Activated CD8-positive, alpha-beta memory T cell treated with anti-CD3 and anti-CD28 coated beads for 48 hours (primary cell): ENCODE measurements around the gene INPP5J.
"Not testable (repeated sequence)": the region's sequence is repeated elsewhere in the genome, so short reads cannot be mapped to it uniquely, and the experiment has no call there.

Experiments
- DNase-seq, 3 experiments: peaks; one replicate each; pipeline ENCODE4 v3.0.0-alpha.2; 2020; ENCODE audit warnings: low read depth in 2 of 3, low spot score in 2 of 3

The INPP5J gene

DNA sequence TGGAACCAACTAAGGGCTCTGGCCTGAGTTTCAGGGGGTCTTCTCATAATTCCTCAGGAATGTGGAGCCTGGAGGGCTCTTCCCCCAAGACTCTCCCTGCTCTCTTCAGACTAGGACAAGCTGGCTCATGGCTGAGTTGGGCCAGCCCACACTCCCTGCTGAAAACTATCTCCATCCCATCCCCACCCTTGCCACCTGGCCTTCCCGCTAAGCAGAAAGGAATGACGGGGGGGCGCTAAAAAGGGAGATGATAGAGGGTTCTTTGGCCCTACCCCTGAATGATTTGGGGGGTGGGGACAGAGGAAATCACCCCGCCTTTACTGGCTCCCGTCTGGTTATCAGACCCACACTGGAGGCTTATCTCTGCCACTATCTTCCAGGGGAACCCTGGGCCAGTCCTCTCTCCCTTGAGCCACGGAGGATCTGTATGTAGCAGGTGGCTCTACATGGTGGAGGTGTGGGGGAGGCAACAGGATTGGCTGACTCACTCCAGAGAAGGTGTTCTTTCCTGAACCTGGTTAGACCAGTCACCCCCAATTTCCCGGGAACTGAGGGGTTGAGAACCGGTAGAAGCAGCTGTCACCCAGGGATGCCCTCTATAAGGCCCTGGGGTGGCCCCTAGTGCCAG lies 35.9 kb upstream of the INPP5J start:
- DNase-seq, result no peak

DNA sequence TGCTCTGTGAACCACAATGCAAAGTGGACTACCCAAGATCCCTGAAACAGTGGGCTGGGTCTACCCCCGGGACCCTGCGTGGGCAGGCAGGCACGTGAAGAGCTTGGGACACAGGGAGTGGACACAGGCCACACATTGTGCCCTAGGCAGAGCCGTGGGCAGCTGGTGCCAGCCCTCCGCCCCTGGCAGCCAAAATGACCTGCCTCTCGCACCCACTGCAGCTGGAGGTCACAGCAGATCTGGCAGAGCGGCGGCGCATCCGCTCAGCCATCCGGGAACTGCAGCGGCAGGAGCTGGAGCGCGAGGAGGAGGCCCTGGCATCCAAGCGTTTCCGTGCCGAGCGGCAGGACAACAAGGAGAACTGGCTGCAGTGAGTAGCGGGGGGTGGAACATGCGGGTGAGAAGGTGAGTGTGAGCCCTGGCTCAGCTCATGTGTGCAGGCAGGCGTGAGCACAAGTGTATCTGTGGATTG lies 35.0 kb upstream of the INPP5J start:
- DNase-seq, result no peak

DNA sequence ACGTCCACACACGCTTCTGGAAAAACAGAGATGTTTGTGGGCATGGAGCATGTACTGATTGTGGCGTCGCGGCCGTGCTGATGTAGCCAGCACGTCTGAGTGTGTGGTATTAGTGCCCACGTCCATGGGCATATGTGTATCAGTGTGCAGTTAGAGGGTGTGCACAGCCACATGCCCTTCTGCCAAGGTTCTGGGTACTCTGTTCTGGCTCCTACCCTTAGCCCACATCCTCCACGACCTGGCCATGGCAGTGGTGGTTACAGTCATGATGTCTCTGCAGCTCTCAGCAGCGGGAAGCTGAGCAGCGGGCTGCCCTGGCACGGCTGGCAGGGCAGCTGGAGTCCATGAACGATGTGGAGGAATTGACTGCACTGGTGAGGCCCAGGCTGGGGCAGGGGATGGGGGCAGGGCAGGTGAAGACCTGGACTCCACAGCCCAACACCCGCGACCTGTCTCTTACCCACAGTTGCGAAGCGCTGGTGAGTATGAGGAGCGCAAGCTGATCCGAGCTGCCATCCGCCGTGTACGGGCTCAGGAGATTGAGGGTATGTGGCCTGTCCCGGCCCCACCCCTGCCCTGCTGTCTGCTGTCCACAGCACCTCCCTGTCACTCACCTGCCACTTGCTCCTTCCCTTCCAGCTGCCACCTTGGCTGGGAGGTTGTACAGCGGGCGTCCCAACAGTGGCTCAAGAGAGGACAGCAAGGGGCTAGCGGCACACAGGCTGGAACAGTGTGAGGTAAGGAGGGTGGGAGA lies 34.4 kb upstream of the INPP5J start:
- no peak for DNase-seq

DNA sequence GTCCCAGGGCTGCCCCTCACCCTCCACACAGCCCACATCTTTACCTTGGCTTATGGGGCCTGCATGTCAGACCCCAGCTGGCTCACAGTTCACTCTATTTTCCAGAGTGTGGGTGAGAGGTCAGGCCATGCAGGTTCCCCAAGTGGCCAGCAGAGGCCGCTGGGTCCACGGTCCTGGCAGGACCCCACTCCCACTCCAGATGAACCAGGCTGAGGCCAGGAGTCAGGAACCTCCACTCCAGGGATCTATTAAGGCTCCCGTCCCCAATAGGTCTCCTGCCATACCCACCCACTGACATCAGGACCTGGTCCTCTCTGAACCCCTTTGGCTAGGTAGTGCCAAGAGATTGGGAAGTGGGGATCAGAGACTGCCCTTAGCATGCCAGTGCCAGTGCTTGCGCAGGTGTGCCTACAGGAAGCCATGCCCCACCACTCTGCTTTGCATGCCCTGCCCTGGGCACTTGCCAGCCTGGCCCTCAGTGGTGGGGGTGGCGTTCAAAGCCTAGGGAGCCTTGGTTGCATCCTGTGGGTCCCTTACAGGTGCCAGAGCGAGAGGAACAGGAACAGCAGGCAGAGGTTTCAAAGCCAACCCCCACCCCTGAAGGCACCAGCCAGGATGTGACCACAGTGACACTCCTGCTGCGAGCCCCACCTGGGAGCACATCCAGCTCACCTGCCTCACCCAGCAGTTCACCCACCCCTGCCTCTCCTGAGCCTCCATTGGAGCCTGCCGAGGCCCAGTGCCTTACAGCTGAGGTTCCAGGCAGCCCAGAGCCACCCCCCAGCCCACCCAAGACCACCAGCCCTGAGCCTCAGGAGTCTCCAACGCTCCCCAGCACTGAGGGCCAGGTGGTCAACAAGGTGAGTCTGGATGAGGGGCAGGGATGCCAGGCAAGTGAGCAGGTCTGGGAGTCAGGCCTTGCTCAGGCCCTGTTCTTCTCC lies 33.3 kb upstream of the INPP5J start:
- no peak for DNase-seq

DNA sequence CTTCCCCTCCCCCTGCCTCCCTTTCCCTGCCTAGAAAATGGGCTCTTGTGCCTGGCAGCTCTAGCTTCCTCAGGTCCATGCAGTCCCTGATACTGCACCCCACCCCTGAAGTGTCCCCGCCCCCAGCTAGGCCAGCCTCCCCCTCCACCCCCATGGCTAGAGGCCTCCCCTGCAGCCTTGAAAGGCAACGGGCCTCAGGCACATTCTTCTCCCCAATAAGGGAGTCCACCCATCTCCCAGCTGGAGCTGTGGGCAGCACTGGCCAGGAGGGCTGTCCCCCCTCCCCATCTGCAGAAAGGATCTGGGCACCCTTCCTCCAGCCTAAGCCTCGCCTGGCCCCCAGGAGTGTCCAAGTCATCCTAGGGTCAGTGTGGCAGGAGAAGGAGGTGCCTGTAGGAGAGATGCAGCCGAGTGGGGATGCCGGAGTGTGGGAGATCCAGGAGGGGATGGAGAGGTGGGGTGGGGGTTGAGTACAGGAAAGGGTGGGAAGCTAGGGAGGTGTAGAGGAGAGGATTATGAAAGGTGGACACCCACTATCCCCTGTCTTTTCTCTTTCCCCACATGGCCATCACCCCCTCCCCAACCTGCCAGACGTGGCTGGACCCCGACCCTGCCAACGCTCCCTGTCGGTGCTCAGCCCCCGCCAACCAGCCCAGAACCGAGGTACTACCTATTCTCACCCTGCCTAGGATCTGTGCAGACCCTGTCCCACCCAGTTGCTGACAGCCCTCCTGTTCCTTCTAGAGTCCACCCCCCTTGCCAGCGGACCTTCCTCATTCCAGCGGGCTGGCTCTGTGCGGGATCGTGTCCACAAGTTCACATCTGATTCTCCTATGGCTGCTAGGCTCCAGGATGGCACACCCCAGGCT lies 32.3 kb upstream of the INPP5J start:
- DNase-seq, result no peak

DNA sequence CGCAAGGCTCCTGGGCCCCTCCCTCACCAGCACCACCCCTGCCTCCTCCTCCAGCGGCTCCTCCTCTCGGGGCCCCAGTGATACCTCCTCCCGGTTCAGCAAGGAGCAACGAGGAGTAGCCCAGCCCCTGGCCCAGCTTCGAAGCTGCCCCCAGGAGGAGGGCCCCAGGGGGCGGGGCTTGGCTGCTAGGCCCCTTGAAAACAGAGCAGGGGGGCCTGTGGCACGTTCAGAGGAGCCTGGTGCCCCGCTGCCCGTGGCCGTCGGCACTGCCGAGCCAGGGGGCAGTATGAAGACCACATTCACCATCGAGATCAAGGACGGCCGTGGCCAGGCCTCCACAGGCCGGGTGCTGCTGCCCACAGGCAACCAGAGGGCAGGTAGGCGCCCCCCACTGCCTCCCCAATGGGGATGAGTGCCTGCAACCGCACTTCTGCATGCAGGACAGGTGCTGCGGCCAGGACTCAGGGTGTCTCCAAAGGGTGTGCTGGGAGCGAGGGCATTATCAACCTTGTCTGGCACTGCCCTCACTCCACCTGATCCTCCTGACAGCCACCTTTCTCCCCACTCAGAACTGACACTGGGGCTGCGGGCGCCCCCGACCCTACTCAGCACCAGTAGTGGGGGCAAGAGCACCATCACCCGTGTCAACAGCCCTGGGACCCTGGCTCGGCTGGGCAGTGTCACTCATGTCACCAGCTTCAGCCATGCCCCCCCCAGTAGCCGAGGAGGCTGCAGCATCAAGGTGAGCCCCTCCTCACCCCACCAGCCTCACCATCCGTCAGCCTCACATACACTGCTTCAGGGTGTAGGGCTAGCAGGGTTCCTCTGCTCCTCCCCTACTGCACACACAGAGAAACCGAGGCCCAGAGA lies 31.4 kb upstream of the INPP5J start:
- DNase-seq, result no peak

DNA sequence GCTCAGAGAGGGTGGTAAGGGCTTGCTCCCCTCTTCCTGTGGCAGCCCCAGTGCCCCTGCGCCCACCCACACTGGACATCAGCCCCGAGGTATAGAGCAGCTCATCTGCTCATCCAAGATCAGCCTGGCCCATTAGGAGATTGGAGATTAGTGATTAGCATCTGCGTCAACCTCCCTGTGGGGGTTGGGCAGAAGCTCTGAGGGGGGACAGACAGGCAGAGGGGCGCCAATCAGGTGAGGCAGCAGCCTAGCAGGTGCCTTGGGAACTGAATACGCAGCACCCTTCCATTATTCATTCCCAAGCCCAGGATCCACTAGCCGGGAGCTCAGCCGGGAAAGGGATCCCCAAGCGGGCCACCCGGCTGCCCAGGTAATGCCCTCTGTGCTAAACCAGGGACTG lies 30.6 kb upstream of the INPP5J start:
- DNase-seq, result no peak

DNA sequence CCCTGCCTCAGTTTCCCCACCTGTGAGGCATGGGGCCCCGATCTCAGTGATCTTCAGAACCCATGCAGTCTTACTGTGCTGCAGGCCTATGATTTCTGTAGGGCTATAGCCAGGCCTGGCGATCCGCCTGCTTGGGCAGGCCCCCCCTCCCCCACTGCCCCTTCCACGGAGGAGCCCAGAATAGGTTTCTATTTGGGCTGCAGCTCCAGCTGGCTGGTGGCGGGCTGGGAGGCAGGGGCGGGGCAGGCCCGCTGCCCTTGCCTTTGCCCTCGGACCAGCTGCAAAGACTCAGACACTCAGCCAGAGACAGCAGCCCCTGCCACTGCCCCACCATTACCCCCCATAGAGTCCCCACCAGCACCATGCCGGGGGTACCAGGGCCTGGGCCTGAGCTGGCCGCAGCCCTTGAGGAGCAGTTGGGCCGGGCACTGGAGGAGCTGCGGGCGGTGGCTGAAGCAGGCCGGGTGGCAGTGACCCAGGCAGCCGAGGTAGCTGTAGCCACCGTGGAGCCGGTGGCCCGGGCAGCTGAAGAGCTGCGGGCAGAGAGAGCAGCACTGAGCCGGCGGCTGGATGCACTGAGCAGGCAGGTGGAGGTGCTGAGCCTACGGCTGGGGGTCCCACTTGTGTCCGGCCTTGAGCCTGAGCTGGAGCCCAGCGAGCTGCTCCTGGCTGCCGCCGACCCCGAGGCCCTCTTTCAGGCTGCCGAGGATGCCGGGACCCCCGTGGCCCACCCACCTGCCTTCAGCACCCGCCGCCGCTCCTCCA lies 29.5 kb upstream of the INPP5J start:
- DNase-seq, result no peak

DNA sequence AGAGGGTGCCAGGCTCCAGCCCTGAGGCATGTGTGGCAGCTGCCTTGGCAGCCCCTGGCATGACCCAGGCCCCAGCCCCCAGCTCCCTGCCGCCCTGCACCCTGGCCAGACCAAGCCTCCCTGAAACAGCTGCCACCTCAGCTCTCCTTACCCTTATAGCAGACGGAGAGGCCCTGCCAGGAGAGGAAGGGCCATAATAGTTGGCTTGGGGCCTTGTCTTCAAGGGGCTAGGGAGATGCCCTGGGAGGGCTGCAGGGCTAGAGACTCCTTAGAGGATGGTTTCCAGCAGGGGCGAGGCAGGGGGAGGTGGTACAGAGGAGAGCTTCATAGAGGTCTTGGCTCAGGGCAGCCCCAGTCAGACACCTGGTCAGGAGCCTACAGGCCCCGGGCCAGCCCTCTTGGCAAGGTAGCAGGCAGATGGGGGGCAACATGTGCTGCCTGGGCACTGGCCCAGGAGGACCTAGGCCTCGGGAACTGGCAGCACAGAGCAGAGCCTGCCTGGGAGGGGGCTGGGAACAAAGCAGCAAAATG lies 28.7 kb upstream of the INPP5J start:
- DNase-seq, result no peak

DNA sequence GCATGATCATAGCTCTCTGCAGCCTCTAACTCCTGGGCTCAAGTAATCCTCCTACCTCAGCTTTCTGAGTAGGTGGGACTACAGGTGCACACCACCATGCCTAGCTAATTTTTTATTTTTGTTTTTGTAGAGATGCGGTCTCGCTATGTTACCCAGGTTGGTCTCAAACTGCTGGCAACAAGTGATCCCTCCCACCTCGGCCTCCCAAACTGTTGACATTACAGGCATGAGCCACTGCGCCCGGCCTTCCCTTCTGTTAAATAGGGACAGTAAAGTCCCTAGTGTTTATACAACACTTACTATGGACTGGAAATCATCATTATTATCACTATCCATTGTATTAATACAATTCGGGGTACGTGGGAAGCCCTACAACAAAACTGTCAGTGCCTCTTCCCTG lies 28.0 kb upstream of the INPP5J start:
- DNase-seq, result no peak

DNA sequence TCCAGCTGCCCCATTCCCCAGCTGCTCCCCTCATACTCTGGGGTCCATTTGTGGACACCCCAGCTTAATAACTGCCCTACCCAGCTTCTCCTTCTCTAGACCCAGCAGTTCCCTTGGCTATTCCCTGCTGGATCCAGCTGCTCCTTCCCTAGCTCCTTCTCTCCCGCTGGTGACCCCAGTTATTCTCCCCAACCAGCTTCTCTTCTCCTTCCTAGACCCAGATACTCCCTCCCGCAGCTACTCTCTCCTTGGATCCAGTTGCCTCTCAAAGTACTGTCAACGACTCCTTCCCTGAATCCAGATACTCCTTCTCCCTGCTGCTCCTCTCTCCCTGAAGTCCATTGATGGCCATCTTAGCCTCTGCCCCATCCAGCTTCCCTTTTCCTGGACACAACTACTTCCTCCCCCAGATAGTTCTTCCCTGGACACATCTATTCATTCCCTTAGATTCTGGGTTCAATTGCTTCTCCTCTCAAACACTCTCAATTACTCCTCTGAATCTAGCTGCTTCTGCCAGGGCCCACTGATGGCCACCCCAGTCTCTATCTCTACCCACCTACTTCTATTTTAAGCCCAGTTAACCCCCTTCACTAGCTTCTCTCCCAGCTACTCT lies 27.0 kb upstream of the INPP5J start:
- no peak for DNase-seq

DNA sequence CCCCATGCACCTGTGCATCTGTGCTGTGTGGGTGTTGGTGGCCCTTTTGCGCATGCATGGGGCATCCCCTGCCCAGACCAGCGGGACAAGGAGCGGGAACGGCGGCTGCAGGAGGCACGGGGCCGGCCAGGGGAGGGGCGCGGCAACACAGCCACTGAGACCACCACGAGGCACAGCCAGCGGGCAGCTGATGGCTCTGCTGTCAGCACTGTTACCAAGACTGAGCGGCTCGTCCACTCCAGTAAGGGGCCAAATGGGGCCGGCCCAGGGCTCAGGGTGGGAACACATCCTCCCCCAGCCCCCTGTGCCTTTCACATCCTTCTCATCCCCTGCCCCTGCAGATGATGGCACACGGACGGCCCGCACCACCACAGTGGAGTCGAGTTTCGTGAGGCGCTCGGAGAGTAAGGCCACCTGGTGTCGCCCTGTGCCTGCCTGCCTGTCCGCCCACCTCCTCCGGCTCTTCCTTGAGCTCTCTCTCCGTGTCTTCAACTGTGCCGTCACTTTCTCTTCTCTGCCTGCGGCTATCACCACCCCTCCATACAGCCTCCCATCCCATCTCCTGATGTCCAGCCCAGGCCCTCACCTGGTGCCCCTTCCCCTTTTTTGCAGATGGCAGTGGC lies 26.0 kb upstream of the INPP5J start:
- no peak for DNase-seq

DNA sequence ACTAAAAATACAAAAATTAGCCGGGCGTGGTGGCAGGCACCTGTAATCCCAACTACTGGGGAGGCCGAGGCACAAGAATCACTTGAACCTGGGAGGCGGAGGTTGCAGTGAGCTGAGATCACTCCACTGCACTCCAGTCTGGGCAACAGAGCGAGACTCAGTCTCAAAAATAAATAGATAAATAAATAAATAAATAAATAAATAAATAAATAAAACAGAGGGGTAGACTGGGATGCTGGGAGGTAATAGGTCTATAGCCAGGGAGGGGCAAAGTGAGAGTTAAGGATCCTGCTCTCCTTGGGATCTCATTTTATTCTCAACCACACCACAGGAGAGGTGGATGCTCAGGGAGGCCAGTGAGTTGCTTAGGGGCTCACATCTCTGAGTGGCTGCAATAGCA lies 25.2 kb upstream of the INPP5J start:
- DNase-seq, result not testable (repeated sequence)

DNA sequence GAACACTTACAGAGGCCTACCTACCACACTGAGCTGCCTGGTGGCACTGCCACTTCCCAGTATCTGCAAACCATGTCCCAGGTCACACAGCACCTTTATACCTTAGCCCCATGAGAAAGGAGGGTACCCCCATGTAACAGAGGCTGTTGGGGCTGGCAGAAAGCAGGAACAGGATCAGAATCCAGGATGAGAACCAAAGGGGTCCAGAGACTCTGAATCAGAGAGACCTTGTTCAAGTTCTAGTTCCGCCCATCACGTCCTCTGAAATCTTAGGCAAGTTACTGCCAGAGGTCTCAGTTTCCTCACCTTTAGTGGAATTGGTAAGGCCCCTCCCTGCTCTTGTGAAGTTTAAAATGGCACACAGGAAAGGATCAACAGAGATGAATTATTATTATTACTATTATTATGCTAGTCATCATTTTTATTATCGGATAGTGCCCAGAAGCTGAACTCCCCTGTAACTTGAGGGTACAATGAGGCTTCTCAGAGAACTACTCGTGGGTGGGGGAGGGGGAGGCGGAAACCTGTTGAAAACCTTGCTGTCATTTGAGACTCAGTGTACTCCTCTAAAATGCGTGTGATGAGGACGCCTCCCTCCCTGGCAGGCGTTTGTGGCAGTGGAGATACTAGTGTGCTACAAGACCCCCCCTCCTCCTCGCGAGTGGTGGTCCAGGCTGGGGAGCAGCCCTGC lies 24.7 kb upstream of the INPP5J start:
- no peak for DNase-seq

DNA sequence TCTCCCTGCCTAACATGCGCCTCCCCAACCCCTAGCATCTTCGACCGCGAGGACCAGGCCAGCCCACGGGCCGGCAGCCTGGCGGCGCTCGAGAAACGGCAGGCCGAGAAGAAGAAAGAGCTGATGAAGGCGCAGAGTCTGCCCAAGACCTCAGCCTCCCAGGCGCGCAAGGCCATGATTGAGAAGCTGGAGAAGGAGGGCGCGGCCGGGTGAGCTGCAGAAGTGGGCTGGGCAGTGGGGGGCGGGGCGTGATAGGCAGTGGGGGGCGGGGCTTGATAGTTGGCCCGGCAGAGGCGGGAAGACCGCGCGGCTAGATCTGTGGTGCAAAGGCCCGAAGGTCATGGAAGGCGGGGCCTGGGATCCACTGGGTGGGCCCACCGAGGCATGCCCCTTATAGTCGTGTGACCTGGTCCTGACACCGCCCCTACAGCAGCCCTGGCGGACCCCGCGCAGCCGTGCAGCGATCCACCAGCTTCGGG lies 24.1 kb upstream of the INPP5J start:
- no peak for DNase-seq

DNA sequence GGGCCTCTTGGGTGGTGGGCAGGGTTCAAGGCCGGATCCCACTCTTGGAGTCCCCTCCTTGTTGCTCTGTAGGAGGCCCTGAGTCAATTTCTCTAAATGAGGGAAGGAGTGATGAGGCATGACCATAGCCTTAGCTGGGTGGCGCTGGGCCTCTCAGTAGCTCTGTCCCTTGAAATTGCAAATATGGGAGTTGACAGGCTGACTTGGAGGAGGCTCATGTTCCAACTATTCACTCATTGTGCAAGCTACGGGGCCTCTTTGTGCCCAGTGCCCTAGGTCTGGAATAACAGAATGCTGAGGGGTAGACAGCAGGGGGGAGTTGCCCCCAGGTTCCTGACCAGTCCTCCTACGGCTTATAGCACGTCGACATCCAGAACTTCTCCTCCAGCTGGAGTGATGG lies 23.4 kb upstream of the INPP5J start:
- no peak for DNase-seq
